Activated naive CD8-positive, alpha-beta T cell treated with anti-CD3 and anti-CD28 coated beads, Interleukin-2, amount 50 U/mL, for 16 hours (primary cell): ENCODE results near the gene CHID1.

ENCODE experiments used
- DNase-seq: peaks from one replicate; pipeline ENCODE4 v3.0.0-alpha.2; 2020; ENCODE audit warnings: low read depth, low spot score

Gene CHID1

DNA sequence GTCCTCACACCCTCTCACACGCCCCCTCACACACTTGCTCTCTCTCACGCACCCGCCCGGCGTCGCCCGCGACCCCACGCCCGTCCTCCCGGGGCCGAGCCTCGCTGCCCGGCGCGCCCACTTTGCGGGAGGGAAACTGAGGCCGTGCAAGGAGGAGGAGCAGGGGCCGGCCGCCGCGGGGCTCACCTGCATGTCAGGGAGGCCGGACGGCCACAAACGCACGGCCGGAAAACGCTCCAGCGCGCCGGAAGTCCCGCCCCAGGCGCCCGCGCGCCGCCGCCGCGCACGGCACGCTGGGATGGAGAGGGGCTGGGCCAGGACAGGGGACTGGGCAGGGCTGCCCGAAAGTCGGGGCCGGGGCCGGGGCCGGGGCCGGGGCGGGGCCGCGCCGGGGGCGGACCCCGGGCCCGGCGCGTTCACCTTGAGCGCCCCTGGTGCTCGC, at the start of gene CHID1:
Gene CHID1 (minus strand): TSS at position 222 of the 442 bp plus-strand sequence. CDS start 5,994 bp downstream, outside the sequence.
- DNase-seq, result peak; percentile 67

DNA sequence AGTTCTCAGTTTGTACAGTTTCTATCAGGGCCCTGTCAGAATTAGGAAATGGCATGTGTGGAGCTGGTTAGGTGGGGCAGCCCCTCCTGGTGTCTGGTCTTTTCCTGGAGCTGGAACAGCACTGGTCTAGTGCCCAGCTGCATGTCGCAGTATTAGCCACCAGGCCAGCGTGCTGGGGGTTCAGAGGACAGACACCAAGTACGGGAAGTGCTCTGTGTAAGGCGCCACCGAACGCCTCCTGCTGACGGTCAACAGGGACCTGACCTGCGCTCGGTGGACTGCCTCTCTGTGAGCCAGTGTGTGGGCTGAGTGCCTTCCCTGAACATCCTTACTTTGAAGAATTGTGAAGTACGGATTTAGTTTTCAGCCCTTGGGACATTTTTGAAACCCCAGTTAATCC, 49.0 kb upstream of the CHID1 start:
- no peak for DNase-seq

GRCh38 chr11:959027-959426, 48.4 kb upstream of the CHID1 start:
- DNase-seq, result no peak

- DNase-seq, result no peak
Measured at GRCh38 chr11:958101-958500, 47.5 kb upstream of the CHID1 start.

DNA sequence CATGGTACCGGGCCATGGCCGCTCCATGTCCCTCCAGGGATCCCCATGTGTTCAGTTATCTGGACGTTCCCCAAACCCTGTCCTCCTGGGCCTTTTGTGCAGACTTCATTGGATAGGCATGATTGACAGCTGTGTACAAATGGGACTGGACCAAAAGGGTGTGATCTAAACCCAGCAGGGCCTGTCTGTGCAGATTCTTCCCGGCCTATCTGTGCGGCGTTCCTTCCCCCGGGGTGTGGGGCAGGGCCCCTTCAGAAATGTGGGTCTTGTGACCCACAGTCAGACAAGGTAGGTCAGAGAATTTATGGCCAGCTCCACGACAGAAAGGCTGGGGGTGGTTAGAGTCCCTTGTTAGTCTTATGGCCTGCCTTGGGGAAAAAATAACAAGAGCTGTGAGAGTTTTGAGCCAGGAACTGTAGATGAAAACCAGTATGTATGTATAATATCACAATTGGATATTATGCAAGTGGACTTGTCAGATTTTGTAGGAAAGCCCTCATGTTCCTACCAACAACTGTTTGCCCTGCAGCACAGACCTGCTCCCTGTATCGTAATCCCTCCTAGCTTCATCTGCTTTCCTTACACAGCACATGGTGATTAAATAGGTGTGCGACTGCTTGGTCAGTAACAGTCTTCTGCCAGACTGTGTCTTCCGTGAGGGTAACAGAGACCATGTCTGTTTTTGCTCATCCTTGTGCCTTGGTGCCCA, 46.8 kb upstream of the CHID1 start:
- no peak for DNase-seq

DNA sequence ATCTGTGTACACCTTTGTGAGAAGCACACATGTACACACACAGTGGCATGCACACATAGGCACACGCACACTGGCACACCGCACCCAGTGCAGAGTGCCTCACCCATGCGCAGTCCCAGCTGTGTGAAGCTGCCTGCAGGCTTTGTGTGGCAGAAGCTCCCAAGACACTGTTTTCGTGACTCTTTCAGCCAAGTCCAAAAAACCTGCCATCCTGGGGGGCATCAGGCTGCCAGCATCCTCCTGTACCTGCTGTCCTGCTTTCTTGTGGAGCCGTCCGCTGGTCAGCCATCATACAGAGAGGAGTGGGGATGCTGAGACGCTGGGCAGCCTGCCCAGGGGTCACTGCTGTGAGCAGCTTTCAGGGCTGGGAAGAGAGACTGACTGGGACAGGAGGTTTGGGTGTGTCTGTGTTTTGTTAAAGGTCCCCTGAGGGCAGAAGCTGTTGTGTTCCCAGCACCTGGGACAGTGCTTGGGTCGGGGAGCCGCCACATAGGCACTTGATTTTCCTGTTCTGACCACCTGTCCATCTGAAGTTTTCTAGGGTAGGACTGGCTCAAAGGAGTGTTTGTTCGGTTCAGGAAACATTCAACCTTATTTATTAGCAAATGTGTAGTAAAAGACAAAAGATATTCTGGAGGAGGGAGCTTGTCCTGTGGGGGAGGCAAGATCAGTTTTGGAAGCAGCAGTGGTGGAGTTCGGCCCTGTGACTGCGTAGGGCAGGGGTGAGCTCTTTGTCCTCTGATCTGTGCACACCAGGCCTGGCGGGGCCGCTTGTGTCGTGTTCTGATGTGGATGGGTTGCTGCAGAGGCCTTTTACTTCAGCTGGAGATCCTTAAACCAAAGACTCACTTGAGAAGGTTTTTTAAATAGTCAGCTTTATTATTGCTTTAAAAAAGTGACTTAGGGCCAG, 44.8 kb upstream of the CHID1 start:
- DNase-seq, result no peak

- DNase-seq, result no peak
Measured at GRCh38 chr11:954392-955153, 44.0 kb upstream of the CHID1 start.

GRCh38 chr11:953512-953911, 42.9 kb upstream of the CHID1 start:
- DNase-seq, result no peak

- no peak for DNase-seq
Measured at GRCh38 chr11:952406-953385, 42.1 kb upstream of the CHID1 start.

GRCh38 chr11:951507-951906, 40.9 kb upstream of the CHID1 start:
- DNase-seq, result no peak

- no peak for DNase-seq
Measured at GRCh38 chr11:947744-948143, 37.1 kb upstream of the CHID1 start.

DNA sequence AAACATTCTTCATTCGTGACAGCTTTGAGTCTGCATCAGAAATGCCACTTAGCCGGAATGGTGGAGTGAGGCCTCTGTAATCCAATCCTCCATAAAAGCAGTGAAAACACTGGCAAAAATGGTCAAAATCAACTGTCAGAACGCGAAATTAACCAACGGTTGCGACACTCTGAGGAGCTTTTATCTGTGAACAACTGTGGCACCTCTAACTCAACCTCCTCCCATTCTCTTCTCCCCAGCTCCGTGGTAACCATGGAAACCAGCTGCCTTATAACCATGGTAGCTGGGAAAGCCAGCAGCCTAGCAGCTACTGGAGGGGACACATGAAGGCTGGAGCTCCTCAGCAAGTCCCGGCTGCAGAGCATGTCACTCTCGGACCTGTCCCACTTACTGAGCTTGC, 35.4 kb upstream of the CHID1 start:
- no peak for DNase-seq

DNA sequence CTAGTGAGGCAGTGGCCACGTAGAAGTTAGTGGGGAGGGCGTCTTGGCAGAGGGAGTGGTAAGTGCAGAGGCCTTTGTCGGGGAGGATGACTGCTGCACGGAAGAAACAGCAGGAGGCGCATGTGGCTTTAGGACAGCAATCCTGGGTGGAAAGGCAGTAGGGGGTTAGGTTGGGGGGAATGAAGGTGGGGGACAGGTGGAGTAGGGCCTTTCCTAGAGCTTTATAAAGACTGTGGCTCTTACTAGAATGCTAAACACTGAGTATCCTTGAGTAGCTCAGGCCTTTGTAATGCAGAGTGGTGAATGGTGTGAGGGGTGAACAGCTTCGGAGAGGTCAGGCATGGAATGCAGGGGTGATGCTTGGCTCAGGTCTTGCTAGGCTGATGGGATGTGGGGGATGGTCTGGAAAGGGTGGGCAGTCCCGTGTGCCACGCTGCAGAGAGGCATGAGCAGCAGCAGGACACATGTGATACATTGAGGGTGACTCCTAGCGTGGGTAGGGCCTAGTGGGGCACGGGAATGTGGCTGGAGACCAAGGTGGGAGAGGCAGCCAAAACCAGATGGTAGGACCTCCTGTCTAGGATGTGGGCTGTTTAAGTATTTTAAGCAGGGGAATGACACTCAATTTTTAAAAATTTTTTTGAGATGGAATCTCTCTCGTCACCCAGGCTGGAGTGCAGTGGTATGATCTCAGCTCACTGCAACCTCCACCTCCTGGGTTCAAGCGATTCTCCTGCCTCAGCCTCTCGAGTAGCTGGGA, 34.3 kb upstream of the CHID1 start:
- no peak for DNase-seq

DNA sequence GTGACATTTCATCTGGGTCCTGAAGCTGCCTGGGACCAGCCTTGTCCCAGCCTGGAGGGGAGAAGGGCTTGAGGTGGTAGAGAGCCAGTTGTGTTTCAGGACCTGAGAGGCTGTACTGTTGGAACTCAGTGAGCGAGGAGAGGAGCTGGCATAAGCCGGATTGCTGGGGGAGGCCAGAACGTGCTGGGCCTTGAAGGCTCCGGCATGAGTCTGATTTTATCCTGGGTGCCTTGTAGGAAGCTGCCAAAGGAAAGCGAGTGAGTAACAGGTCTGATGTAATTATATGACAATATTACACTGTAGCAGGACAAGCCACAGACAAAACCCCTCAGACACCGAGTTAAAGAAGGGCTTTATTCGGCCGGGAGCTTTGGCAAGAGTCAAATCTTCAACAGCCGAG, 32.2 kb upstream of the CHID1 start:
- DNase-seq, result no peak

- no peak for DNase-seq
Measured at GRCh38 chr11:940496-941135, 30.0 kb upstream of the CHID1 start.

GRCh38 chr11:937841-938261, 27.2 kb upstream of the CHID1 start:
- no peak for DNase-seq

GRCh38 chr11:936199-936598, 25.6 kb upstream of the CHID1 start:
- no peak for DNase-seq

- DNase-seq, result no peak
Measured at GRCh38 chr11:934527-934926, 23.9 kb upstream of the CHID1 start.

- no peak for DNase-seq
Measured at GRCh38 chr11:933936-934335, 23.3 kb upstream of the CHID1 start.
